T-helper 1 cell treated with Interleukin-12 subunit alpha and Interleukin-12 subunit beta and Interleukin-4 antibody, amounts not matched to agents 30 ng/mL and 1 ng/mL, for 36 hours (primary cell): ENCODE measurements around the gene MAPRE3. TPM values are rescaled to one million over a fixed set of nuclear protein-coding genes. Genes with fewer than 3 reads are reported as not detected.
"Not testable (repeated sequence)": the region's sequence is repeated elsewhere in the genome, so short reads cannot be mapped to it uniquely, and the experiment has no call there.

Experiments used
- intact Hi-C: fragments of 100-400 bp; cut with micrococcal nuclease; formaldehyde crosslinking; loops from one replicate; pipeline ENCODE4 v1.15.1; 2024
- total RNA-seq: library from RNA; stranded (reverse); gene quantifications from 2 replicates; pipeline ENCODE4 v1.2.3, GENCODE V29; 2022

Gene MAPRE3
- 2.2 and 3.4 TPM in 2 replicates for total RNA-seq

- intact Hi-C loops, result loop anchor here (1.0 to 5.0 kb wide), 5 partner anchors 9 to 292 kb away; partner anchors contain the start of genes ATRAID, SLC30A3, SLC5A6 and TMEM214
Observed at GRCh38 chr2:26970244-26970927, at the start of gene MAPRE3. Gene MAPRE3 (plus strand): TSS chr2:26970637. CDS start chr2:27022219, 51,582 bp downstream.

DNA sequence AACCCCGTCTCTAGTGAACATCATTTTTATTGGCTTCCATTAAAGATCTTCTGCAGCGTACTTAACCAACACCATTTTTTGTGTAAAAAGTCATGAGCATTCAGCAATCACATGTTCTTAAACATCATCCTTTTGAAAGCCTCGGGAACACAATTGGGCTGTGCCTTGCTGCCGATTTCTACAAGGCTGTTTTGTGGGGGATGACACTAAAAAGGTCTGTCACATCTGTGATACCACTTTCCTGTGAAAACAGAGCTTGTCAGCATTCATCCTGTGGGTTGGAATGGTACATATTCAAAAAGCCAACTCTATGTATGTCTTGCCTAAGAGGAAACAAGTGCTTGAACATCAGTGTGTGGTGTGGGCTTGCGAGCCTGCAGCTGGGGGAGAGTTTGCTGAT, 49.1 kb upstream of the MAPRE3 start:
- intact Hi-C loops, result no loop called here

DNA sequence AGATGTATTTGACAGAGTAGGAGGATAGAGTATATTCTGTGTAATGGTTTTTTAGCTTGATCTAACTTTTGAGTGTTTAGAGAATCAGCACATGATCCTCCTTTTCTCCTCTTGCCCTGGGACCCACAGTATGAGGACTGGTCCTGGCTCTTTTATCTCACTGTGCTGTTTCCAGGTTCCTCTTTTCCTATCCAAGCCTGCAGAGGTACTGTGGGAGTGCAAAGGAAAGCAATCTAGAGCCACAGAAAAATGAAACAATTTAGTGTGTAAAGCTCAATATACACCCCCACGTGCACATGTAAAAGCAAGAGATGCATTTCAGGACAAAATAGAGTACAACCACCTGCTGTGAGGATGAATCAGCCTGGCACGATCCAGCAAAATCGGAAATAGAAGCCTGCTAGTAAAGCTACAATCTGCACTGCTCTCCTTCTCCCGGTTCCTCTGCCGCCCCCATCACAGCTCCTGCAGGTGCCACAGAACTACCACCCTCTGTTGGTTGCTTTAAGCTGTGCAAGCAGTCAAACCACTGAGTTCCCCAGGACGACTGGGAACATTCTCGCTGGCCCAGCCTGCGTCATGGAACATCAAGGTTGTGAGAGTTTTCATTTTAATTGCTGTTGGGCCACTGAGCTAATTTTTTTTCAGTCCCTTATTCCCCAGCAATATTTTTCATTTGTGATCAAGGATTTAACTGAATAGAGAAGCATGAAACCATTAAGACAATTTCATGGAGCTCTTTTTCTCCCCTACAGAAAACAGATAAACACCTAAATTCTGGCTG, 47.8 kb upstream of the MAPRE3 start:
- intact Hi-C loops, result loop anchor here (1.0 kb wide), 1 partner anchor 76 kb away; no protein-coding TSS in a partner anchor

DNA sequence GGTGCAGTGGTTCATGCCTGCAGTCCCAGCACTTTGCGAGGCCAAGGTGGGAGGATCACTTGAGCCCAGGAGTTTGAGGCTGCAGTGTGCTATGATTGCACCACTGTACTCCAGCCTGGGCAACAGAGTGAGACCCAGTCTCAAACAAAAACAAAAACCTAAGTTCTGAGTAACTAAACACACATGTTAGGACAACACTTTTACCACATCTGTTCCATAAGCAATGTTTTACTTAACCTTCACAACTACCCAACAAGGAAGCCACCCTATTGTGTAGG, 47.3 kb upstream of the MAPRE3 start:
- intact Hi-C loops, result not testable (repeated sequence)

DNA sequence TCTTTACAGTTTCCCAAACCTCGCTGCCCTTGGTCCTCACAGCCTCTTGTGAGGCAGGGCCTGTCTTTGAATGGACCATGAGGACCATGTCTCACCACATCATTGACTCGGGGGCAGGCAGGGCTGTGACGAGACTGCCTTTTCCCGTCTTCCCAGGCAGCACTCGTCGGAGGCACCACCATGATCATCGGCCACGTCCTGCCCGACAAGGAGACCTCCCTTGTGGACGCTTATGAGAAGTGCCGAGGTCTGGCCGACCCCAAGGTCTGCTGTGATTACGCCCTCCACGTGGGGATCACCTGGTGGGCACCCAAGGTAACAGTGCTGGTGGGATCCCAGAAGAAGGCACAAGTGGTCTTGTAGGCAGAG, 45.7 kb upstream of the MAPRE3 start:
- intact Hi-C loops, result no loop called here

DNA sequence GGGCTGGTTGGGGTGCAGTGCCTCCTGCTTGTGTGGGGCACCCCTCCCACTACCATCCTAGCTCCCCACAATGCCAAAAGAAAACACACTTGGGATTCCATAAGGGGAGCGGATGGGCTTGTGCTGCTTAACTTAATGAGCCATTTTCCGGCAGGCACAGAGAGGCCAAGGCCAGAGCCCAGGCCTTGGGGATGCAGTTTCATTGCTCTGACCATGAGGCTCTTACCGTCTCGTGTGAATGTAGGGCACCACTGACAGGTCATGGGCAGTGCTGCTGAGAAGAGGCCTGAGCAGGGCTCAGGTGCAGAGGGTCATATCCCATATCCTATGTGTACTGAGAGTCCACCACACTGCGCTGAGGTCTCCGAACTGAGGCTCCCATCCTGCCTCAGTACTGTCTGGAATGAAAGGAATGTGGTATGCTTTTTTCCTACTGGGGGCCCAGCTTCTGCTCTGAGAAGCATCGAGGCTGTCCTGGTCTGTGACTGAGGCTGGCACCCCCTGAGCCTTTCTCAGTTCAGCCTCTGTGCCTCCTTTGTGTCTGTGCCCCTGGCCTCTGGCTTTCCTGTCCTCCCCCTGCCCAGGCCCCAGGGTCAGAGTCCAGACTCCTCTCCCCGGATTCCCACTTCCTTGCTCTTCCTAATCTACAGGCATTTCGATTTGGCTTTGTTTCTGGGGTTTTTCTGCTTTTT, 45.2 kb upstream of the MAPRE3 start:
- intact Hi-C loops, result no loop called here

DNA sequence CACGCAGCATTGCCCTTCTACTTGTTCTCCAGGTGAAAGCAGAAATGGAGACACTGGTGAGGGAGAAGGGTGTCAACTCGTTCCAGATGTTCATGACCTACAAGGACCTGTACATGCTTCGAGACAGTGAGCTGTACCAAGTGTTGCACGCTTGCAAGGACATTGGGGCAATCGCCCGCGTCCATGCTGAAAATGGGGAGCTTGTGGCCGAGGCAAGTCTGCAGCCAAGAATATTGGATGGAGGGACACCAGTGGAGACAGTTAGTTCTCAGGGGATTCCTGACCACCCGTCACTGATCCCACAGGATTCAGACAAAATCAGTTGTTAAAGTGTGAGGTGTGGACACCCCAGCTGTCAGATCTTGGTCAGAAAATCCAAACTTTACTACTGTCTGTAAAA, 43.2 kb upstream of the MAPRE3 start:
- intact Hi-C loops, result no loop called here

GRCh38 chr2:26932974-26933373, 37.5 kb upstream of the MAPRE3 start:
- intact Hi-C loops, result no loop called here

DNA sequence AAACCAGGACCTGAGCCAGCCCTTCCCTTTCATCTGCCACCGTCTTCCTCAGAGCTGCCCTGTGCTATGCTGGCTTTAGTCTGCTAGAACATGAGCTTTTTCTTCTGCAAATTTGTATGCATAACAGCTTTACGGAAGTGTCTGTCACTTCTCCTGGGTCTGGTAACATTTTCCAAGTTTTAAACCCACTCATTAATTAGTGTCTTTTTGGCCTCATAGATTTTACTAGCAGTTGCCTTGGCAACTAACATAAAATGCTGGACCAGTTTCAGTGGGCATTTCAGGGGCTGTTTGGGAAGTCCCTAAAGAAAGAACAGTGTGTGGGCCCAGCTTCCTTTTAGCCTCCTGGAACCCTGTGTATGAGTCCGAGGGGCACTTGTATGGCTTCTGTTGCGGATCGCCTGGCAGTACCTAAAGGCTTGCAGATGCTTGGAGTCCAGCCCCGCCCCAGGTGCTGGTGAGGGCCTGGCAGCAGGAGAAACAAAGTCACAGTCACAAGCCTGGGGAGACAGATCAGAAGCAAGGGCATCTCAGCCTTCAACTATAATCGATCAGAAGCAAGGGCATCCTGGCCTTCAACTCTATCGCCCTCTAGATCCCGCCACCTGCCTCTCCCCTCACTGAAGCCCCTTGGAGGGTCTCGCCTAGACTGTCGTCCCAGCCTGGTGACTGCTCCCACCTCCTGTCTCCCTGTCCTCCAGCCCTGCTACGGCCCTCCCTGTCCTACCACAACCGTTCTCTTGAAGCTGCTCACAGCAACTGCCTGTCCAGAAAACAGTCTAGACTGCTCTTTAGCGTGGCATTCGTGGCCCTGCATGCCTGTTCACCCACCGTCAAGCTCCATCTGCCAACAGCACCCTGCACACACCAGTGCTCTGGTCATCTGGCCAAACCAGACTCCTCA, 36.8 kb upstream of the MAPRE3 start:
- intact Hi-C loops, result no loop called here

- intact Hi-C loops, result no loop called here
Observed at GRCh38 chr2:26934335-26934724, 36.1 kb upstream of the MAPRE3 start.

GRCh38 chr2:26934985-26935384, 35.5 kb upstream of the MAPRE3 start:
- intact Hi-C loops, result no loop called here

- intact Hi-C loops, result no loop called here
Observed at GRCh38 chr2:26936855-26937254, 33.6 kb upstream of the MAPRE3 start.

- intact Hi-C loops, result no loop called here
Observed at GRCh38 chr2:26938399-26939118, 31.9 kb upstream of the MAPRE3 start.

GRCh38 chr2:26940001-26940400, 30.4 kb upstream of the MAPRE3 start:
- intact Hi-C loops, result no loop called here

- intact Hi-C loops, result no loop called here
Observed at GRCh38 chr2:26941486-26941885, 29.0 kb upstream of the MAPRE3 start.

DNA sequence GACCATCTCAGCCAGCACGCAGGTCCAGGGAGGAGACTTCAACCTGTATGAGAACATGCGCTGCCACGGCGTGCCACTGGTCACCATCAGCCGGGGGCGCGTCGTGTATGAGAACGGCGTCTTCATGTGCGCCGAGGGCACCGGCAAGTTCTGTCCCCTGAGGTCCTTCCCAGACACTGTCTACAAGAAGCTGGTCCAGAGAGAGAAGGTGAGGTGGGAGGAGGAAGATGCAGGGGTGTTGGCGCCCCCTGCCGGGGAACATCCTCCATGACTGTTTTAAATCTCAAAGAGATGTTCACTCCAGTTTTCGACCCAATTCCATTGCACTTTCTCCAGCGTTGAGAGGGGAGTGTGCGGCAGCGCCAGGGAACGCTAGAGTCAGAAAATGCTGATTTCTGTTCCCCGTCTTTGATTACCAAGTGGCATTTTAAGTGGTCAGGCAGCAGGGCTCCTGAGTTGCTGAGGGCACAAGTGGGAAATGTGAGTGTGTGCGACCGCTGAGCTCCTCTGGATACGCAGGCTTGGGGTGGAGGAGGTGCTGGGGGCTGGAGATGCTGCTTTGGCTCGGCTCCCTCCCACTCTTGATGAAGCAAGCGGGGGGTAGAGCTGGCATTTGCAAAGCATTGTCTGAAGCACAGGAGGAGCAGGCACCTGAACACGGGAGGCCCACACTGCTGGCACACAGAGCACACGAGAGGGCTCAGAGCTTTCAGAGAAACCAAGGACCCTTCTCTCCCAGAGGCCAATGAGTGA, 27.7 kb upstream of the MAPRE3 start:
- intact Hi-C loops, result loop anchor here (1.0 kb wide), 2 partner anchors 96 to 337 kb away; no protein-coding TSS in a partner anchor

- intact Hi-C loops, result no loop called here
Observed at GRCh38 chr2:26945991-26946750, 24.3 kb upstream of the MAPRE3 start.

DNA sequence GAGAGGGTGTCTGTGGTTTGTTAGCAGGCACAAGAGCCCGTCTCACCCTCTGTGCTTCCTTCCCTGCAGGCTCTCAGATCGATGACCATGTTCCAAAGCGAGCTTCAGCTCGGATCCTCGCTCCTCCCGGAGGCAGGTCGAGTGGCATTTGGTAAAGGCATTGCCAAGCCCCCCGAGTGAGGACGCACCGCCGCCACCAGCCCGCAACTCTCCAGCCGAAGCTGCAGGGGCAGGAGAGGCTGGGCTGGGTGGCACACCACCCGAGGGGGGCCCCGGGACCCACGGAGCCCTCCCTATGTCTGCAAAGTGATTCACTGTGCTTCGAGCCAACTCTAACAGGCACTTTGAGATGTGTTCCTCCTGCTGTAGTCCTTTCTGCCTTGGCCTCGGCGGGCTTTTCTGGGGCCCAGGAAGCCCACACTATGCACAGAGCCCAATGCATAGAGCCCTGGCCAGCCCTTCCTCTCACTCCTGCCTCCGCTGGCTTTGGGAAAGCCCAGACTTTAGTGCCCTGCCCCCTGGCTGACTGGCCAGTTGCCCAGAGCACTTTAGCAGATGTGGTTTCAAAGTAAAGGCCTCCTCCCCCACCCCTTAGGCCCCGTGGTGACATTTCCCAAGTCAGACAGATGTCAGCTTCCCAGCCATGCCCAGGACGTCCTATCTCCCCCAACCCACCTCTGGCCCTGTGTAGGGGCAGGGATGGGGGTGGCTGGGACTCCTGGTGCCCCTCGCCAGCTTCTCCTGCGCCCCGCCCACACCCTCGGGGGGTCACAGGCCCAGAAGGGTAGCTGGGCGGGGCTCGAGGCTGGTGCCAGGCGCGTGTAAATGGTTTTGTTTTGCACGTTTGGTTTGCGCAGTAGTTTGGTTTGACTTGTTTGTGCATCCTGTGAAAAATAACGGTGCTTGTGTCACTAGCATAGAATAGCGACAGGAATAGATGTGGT, 23.3 kb upstream of the MAPRE3 start:
- intact Hi-C loops, result no loop called here
